ENCODE results near the gene HRG. TPM values are rescaled to one million over a fixed set of nuclear protein-coding genes. Genes with fewer than 3 reads are reported as not detected.

Gene HRG
- total RNA-seq, 4 donors from 2014 or later: not detected

GRCh38 chr3:186619787-186620212, 46.0 kb upstream of the HRG start:
- no peak overlapping the region for H3K4me3 ChIP-seq
- H3K27ac ChIP-seq: no peak overlapping the region
- 91 to 93% methylated on average over 5 of the region's 5 CpGs for WGBS, 2 donors
- no peaks in the 10 kb centered on the region for H3K36me3 ChIP-seq
- no peak for DNase-seq (ENCODE audit: low spot score in 2 of 2)
- peaks cover 0 to 20% of the 10 kb centered on the region in 2 donors for H3K27me3 ChIP-seq
- TF ChIP-seq POLR2A (IDR thresholded peaks at IDR 0.05) (no peak), EP300 (IDR thresholded peaks at IDR 0.05) (no peak), CTCF (IDR thresholded peaks at IDR 0.05) (no peak)
- H3K9me3 ChIP-seq: no peaks in the 10 kb centered on the region
- H3K4me1 ChIP-seq: peaks cover 0 to 17% (median 2%) of the 10 kb centered on the region in 4 donors

GRCh38 chr3:186620213-186621092, 45.4 kb upstream of the HRG start:
- Histone ChIP-seq H3K9me3 (no peaks in the 10 kb centered on the region), H3K27ac (no peak overlapping the region), H3K27me3 (peaks cover 0 to 18% of the 10 kb centered on the region in 2 donors), H3K36me3 (no peaks in the 10 kb centered on the region), H3K4me1 (peaks cover 0 to 12% (median 2%) of the 10 kb centered on the region in 4 donors), H3K4me3 (no peak overlapping the region)
- no peak for TF ChIP-seq EP300 (IDR thresholded peaks at IDR 0.05)
- WGBS, 2 donors: 80 to 84% methylated on average over 10 to 17 of the region's 17 CpGs
- no peak for DNase-seq (ENCODE audit: low spot score in 2 of 2)

GRCh38 chr3:186621894-186622650, 43.7 kb upstream of the HRG start:
- H3K4me3 ChIP-seq: no peak overlapping the region
- no peak for TF ChIP-seq CTCF (IDR thresholded peaks at IDR 0.05)
- no peak for TF ChIP-seq EP300 (IDR thresholded peaks at IDR 0.05)
- TF ChIP-seq POLR2A (IDR thresholded peaks at IDR 0.05): no peak
- H3K36me3 ChIP-seq: no peaks in the 10 kb centered on the region
- no peaks in the 10 kb centered on the region for H3K9me3 ChIP-seq
- peaks cover 0 to 14% of the 10 kb centered on the region in 2 donors for H3K27me3 ChIP-seq
- H3K4me1 ChIP-seq: peaks cover 0 to 7% (median 2%) of the 10 kb centered on the region in 4 donors
- DNase-seq (ENCODE audit: low spot score in 2 of 2): no peak
- no peak overlapping the region for H3K27ac ChIP-seq
- WGBS, 2 donors: 83 to 84% methylated on average over 7 of the region's 7 CpGs

GRCh38 chr3:186622651-186623310, 43.0 kb upstream of the HRG start:
- Histone ChIP-seq H3K9me3 (no peaks in the 10 kb centered on the region), H3K27ac (no peak overlapping the region), H3K4me3 (no peak overlapping the region), H3K4me1 (no peaks in the 10 kb centered on the region), H3K27me3 (peaks cover 0 to 9% of the 10 kb centered on the region in 2 donors), H3K36me3 (no peaks in the 10 kb centered on the region)
- no peak for DNase-seq (ENCODE audit: low spot score in 2 of 2)
- TF ChIP-seq EP300 (IDR thresholded peaks at IDR 0.05) (no peak), CTCF (IDR thresholded peaks at IDR 0.05) (no peak), POLR2A (IDR thresholded peaks at IDR 0.05) (no peak)
- WGBS, 2 donors: 53 to 64% methylated on average over 2 of the region's 2 CpGs

GRCh38 chr3:186624598-186624997, 41.2 kb upstream of the HRG start:
- TF ChIP-seq POLR2A (IDR thresholded peaks at IDR 0.05): no peak
- 74 to 80% methylated on average over 4 of the region's 4 CpGs for WGBS, 2 donors
- Histone ChIP-seq H3K9me3 (no peaks in the 10 kb centered on the region), H3K27me3 (no peaks in the 10 kb centered on the region), H3K4me1 (no peaks in the 10 kb centered on the region), H3K4me3 (no peak overlapping the region), H3K27ac (no peak overlapping the region), H3K36me3 (no peaks in the 10 kb centered on the region)
- no peak for DNase-seq (ENCODE audit: low spot score in 2 of 2)
